Measurements from ENCODE around the gene C12orf42.

GRCh38 chr12:103379670-103380069 is 116.1 kb downstream of the C12orf42 start:
- TF ChIP-seq GATA3 (IDR thresholded peaks at IDR 0.05; ENCODE audit: low read depth, low read length) (no peak), GATA2 (IDR thresholded peaks at IDR 0.05; ENCODE audit: low read depth, low read length) (no peak)

Measured in SH-SY5Y (cell line).